Activated T-helper 1 cell treated with anti-CD3 and anti-CD28 coated beads, Interleukin-12 subunit alpha, Interleukin-12 subunit beta, Interleukin-2, Interleukin-4 antibody, amounts not matched to agents 30 ng/mL and 10 ng/mL and 1 ng/mL, durations not matched to agents 14 hours and 24 hours and 36 hours (primary cell): ENCODE results near the gene ZNF609. TPM values are rescaled to one million over a fixed set of nuclear protein-coding genes. Genes with fewer than 3 reads are reported as not detected.
"Not testable (repeated sequence)": the region's sequence is repeated elsewhere in the genome, so short reads cannot be mapped to it uniquely, and the experiment has no call there.

Experiments
- DNase-seq: peaks from one replicate; pipeline ENCODE4 v3.0.0; 2021; ENCODE audit warnings: low spot score
- H3K27ac Mint-ChIP-seq: one replicate; pipeline ENCODE4 v1.8.0; 2021; ENCODE audit warnings: mild to moderate bottlenecking, mixed read lengths
- H3K27me3 Mint-ChIP-seq: one replicate; pipeline ENCODE4 v1.8.0; 2022; ENCODE audit warnings: mild to moderate bottlenecking, moderate library complexity, mixed read lengths; ENCODE audit not compliant: insufficient read depth
- H3K36me3 Mint-ChIP-seq: one replicate; pipeline ENCODE4 v1.8.0; 2021; ENCODE audit warnings: low read depth, mixed read lengths
- H3K4me1 Mint-ChIP-seq: one replicate; pipeline ENCODE4 v1.8.0; 2021; ENCODE audit warnings: low read depth, mixed read lengths
- H3K4me3 Mint-ChIP-seq: one replicate; pipeline ENCODE4 v1.8.0; 2021; ENCODE audit warnings: mild to moderate bottlenecking, moderate library complexity, mixed read lengths
- H3K9me3 Mint-ChIP-seq: one replicate; pipeline ENCODE4 v1.8.0; 2021; ENCODE audit warnings: mixed read lengths
- intact Hi-C: fragments of 100-400 bp; cut with micrococcal nuclease; formaldehyde crosslinking; loops from one replicate; pipeline ENCODE4 v1.15.1; 2024
- total RNA-seq: library from RNA; stranded (reverse); gene quantifications from 2 replicates; pipeline ENCODE4 v1.2.3, GENCODE V29; 2022

ZNF609 gene
- total RNA-seq, 1 donor from 2014 or later = 65.4 TPM

DNA sequence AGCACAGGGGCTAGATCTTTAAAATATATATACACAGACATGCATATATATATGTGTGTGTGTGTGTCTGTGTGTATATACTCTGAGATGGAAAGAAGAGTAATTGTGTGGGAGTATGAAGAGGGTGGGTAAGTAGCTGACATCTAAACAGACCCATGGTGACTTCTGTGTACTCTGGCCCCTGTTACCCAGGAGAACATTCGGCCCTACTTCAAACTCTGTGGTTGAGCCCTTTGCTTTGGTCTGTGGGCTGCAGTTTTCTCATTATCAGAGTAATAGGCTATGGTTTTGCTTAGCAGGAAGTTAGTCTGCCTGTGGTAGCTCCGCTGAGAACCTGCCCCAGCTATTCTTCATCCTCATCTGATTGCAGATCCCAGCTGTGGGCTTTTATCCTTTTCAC is 173.6 kb downstream of the ZNF609 start:
- no peaks in the 10 kb centered on the region for H3K27me3 Mint-ChIP-seq
- H3K36me3 Mint-ChIP-seq = peaks cover 19% of the 10 kb centered on the region
- H3K27ac Mint-ChIP-seq = peak overlapping the region; percentile 80
- peaks cover 43% of the 10 kb centered on the region for H3K4me1 Mint-ChIP-seq
- peaks cover 11% of the 10 kb centered on the region for H3K9me3 Mint-ChIP-seq
- peak; percentile 35 for DNase-seq
- intact Hi-C loops = loop anchor here (1.0 to 2.0 kb wide), 3 partner anchors 11 to 173 kb away; no protein-coding TSS in a partner anchor
- peak overlapping the region; percentile 42 for H3K4me3 Mint-ChIP-seq

DNA sequence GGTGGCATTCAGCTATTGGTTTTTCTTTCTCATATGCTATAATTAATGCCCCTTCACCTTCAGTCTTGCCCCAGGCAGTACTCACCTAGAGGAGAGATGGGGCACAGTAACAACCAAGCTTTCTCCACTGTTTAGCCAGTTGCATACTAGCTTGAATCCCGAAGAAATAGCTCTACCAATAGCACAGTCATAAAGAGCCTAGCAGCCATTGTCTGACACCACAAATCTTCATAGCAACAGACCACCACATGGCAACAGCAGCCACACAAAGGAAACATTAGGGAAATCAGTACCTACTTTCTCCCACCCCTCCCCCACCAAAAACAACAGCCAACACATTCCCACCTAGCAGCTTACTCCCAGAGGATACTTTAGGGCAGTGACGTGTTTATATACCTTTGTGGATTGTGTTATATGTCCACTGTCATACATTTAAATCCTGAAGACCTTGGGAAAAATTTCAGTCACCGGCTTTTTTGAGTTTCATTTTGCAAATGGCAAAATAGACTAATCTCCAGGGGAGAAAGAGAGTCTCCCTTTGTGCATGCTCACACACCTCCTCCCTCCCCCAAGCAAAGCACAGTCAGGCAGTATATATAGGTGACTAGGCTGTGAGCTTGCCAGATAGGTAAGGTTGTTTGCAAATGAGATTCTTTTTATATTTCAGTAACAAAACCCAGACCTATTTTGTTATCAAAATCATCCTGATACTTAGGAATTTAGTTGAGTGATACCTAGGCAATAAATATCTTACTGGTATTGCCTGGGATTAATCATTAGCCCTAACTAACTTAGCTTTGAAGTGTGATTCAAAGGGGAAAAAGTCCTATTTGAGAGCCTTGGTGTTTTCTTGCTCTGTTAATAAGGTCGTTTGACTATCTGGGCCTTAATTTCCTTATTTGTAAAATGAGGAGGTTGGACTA is 174.5 kb downstream of the ZNF609 start:
- intact Hi-C loops = loop anchor here (1.0 to 2.0 kb wide), 3 partner anchors 12 to 174 kb away; no protein-coding TSS in a partner anchor
- peaks cover 11% of the 10 kb centered on the region for H3K9me3 Mint-ChIP-seq
- H3K36me3 Mint-ChIP-seq = peaks cover 21% of the 10 kb centered on the region
- peak overlapping the region; percentile 42 for H3K4me3 Mint-ChIP-seq
- DNase-seq = peak; percentile 41
- no peaks in the 10 kb centered on the region for H3K27me3 Mint-ChIP-seq
- H3K4me1 Mint-ChIP-seq = peaks cover 51% of the 10 kb centered on the region
- H3K27ac Mint-ChIP-seq = peak overlapping the region; percentile 80

DNA sequence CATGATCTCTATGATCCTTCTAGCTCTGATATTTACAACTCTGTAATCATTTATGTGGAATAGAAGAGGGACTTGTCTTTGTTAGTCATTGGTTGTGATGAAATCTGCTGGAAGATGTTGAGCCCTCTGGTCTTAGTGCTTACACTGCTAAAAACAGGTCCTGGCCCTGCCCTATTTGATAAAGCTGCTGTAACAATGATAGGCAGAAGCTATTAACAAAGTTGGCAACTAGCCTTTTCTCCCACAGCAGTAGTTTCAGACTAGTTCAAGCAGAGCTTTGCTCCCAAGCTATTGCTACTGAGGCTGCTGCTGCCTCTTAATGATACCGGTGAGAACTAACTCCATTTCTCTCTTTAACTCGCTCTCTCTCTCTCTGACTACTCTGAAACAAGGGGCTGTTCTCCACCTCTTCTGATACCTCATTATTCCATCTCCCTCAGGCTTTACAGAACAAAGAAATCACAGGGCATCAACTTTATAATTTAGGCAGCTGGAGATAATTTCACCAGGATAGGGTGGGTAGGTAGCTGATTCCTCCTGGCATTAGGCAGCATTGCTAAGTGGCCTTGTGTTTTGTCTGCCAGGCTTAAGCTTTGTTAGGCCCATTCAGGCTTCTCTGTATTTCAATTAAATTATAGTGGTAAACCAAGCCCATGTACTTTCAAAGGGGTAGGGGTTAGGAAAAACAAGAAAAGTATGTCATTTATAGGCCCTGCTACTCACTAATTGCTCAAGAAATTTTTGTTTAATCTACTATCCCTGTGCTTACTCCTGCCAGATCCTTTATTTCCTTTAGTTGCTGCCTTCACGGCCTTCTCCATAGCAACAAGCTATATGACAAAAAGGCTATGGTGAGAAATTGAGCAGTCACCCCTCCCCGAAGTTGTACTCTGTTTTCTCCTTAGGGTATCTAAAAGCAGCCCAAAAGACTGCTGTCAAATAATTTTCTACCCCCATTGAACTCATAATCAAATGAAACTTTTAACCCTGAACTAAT is 175.4 kb downstream of the ZNF609 start:
- Mint-ChIP-seq H3K27ac (no peak overlapping the region), H3K9me3 (peaks cover 11% of the 10 kb centered on the region), H3K36me3 (peaks cover 21% of the 10 kb centered on the region), H3K27me3 (no peaks in the 10 kb centered on the region), H3K4me1 (peaks cover 61% of the 10 kb centered on the region), H3K4me3 (no peak overlapping the region)
- no peak for DNase-seq
- intact Hi-C loops = loop anchor here (2.0 kb wide), 1 partner anchor 53 kb away; no protein-coding TSS in a partner anchor

DNA sequence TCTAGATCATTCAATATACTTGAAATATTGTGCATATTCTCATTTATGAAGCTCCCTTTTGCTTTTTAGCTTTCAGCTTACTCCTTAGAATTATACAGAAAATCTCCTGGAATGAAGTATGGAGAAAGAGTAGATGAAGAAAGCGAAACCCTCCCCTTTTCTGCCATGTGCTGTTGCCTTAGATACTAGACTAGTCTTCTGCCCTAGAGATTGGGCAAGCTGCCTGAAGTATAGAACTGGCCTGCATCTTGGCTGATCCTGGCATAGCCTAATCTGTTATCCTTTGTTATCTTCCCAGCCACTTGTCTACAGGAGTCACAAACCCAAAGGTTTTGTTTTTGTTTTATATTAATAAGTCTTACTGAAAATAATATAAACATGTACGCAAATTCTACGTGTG is 176.2 kb downstream of the ZNF609 start:
- Mint-ChIP-seq H3K36me3 (peaks cover 21% of the 10 kb centered on the region), H3K27ac (no peak overlapping the region), H3K27me3 (no peaks in the 10 kb centered on the region), H3K4me3 (no peak overlapping the region), H3K9me3 (peaks cover 11% of the 10 kb centered on the region), H3K4me1 (peaks cover 69% of the 10 kb centered on the region)
- intact Hi-C loops = no loop called here
- no peak for DNase-seq

DNA sequence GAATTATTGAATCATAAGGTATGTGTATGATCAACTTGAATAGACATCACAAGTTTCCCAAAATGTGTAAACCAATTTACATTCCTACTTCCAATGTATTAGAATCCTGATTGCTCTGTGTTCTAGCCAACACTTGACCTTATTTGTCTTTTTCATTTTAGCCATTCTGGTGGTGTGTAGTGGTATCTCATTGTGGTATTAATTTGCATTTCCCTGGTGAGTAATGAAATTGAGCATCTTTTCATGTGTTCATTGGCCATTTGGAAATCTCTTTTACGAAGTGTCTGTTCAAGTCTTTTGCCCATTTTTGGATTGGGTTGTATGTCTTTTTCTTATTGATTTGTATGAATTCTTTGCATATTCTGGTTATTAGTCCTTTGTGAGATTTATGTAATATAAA is 177.0 kb downstream of the ZNF609 start:
- H3K9me3 Mint-ChIP-seq = peaks cover 11% of the 10 kb centered on the region
- peaks cover 69% of the 10 kb centered on the region for H3K4me1 Mint-ChIP-seq
- no peaks in the 10 kb centered on the region for H3K27me3 Mint-ChIP-seq
- H3K36me3 Mint-ChIP-seq = peaks cover 21% of the 10 kb centered on the region
- H3K27ac Mint-ChIP-seq = no peak overlapping the region
- H3K4me3 Mint-ChIP-seq = no peak overlapping the region
- no peak for DNase-seq
- intact Hi-C loops = no loop called here

DNA sequence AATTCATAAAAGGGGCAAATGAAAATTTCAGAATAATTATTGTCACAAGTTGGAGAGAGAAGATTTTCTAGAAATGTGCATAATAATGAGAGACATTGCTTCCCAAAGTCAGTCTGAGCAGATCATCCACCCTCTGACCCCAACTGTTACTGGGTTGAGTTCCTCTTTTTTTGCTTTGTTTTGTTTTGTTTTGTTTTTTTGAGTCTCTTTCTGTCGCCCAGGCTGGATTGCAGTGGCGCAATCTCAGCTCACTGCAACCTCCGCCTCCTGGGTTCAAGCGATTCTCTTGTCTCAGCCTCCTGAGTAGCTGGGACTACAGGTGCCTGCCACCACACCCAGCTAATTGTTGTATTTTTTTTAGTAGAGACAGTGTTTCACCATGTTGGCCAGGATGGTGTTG is 179.4 kb downstream of the ZNF609 start:
- peaks cover 55% of the 10 kb centered on the region for H3K4me1 Mint-ChIP-seq
- H3K27ac Mint-ChIP-seq, intact Hi-C loops: not testable (repeated sequence)

DNA sequence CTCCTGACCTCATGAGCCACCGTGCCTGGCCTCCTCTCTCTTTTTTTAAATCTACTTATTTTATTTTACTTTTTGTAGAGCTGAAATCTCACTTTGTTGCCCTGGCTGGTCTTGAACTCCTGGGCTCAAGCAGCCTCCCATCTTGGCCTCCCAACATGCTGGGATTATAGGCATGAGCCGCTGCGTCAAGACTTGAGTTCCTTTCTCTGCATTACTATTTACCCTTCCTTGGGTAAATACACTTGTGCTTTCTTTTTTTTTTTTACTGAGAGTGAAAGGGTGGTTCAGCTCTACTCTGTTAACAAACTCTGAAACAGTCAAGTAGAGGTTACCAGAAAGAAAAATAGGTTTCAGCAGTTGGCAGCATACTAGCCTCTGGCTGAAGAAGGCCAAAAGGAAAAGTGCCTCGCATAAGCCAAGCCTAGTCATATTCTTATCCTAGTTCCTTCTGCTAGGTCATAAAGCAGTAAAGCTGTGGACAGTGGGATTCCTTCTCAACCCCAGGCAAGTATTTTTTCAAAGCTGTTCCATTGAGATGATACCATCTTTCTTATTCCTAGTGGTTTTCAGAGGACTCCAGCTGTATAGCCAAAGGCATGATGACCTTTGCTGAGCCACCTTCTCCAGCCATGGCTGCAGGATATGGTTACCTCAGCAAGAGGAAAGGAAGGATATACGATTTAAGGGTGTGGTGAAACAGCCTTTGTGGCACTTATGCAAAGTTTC is 179.9 kb downstream of the ZNF609 start:
- no peak for DNase-seq
- H3K27ac Mint-ChIP-seq = no peak overlapping the region
- H3K4me1 Mint-ChIP-seq = peaks cover 49% of the 10 kb centered on the region
- H3K4me3 Mint-ChIP-seq = no peak overlapping the region
- H3K36me3 Mint-ChIP-seq = peaks cover 25% of the 10 kb centered on the region
- intact Hi-C loops = no loop called here
- H3K9me3 Mint-ChIP-seq = peaks cover 11% of the 10 kb centered on the region
- no peaks in the 10 kb centered on the region for H3K27me3 Mint-ChIP-seq

More for the DNA sequence above, 179.4 kb downstream of the ZNF609 start:
- Mint-ChIP-seq H3K9me3 (peaks cover 11% of the 10 kb centered on the region), H3K36me3 (peaks cover 25% of the 10 kb centered on the region)
- H3K4me3 Mint-ChIP-seq, H3K27me3 Mint-ChIP-seq, DNase-seq: not testable (repeated sequence)

DNA sequence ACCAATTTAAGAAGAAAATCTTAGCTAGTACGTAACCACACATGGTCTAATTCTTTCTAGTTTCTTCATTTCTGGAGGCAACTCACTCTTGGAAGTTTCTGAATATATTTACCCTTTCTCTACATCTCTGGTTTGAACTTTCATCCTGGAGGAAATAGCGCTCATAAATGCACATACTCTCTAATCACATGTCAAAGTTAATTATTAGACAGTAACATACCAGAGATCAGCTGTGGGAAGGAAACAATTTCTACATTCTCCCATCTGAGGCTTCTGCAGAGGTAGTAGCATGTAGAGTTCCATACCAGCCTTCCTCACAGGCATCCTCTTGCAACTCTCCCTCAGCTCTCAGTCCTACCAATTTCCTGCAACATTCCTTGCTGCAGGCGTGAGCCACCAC is 182.5 kb downstream of the ZNF609 start:
- Mint-ChIP-seq H3K4me1 (peaks cover 27% of the 10 kb centered on the region), H3K36me3 (peaks cover 18% of the 10 kb centered on the region), H3K27me3 (no peaks in the 10 kb centered on the region), H3K4me3 (no peak overlapping the region), H3K9me3 (no peaks in the 10 kb centered on the region), H3K27ac (no peak overlapping the region)
- intact Hi-C loops = no loop called here
- no peak for DNase-seq

DNA sequence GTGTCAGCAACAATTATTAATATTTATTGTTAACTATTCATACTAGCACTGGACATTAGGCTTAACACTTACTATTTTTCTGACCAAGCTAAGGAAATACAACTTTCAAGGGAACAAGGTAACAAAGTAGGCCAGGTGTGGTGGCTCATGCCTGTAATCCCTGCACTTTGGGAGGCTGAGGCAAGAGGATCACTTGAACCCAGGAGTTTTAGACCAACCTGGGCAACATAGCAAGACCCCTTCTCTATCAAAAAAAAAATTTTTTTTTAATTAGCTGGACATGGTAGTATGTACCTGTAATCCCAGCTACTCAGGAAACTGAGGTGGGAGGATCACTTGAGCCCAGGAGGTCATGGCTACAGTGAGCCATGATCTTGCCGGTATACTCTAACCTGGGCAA is 183.3 kb downstream of the ZNF609 start:
- H3K4me1 Mint-ChIP-seq = peaks cover 32% of the 10 kb centered on the region
- intact Hi-C loops = no loop called here
- no peaks in the 10 kb centered on the region for H3K27me3 Mint-ChIP-seq
- no peak overlapping the region for H3K27ac Mint-ChIP-seq
- H3K9me3 Mint-ChIP-seq = no peaks in the 10 kb centered on the region
- DNase-seq = no peak
- H3K4me3 Mint-ChIP-seq = no peak overlapping the region
- H3K36me3 Mint-ChIP-seq = peaks cover 14% of the 10 kb centered on the region

DNA sequence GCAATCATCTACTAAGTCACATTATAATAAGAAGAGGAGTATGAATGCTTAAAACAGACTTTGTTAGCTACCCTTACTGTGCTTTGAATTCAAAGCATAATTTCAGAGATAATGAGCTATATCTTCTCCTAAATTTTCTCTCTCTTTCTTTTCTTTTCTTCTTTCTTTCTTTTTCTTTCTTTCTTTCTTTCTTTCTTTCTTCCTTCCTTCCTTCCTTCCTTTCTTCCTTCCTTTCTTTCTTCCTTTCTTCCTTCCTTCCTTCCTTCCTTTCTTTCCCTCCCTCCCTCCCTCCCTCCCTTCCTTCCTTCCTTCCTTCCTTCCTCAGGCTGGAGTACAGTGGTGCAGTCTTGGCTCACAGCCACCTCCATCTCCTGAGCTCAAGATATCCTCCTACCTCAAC is 184.4 kb downstream of the ZNF609 start:
- H3K27me3 Mint-ChIP-seq, H3K9me3 Mint-ChIP-seq, intact Hi-C loops, DNase-seq, H3K4me3 Mint-ChIP-seq, H3K27ac Mint-ChIP-seq: not testable (repeated sequence)
- Mint-ChIP-seq H3K36me3 (peaks cover 11% of the 10 kb centered on the region), H3K4me1 (peaks cover 31% of the 10 kb centered on the region)

DNA sequence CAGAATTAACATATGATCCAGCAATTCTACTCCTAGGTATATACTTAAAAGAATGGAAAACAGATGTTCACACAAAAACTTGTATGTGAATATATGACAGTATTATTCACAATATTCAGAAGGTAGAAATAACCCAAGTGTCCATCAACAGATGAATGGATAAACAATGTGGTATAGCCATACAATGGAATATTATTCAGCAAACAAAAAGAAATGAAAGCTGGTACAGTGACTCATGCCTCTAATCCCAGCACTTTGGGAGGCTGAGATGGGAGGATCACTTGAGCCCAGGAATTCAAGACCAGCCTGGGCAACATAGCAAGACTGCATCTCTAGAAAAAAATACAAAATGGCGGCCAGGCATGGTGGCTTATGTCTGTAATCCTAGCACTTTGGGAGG is 185.6 kb downstream of the ZNF609 start:
- Mint-ChIP-seq H3K27ac (no peak overlapping the region), H3K27me3 (no peaks in the 10 kb centered on the region), H3K4me3 (no peak overlapping the region), H3K36me3 (peaks cover 11% of the 10 kb centered on the region), H3K9me3 (no peaks in the 10 kb centered on the region), H3K4me1 (peaks cover 23% of the 10 kb centered on the region)
- intact Hi-C loops = no loop called here
- no peak for DNase-seq

DNA sequence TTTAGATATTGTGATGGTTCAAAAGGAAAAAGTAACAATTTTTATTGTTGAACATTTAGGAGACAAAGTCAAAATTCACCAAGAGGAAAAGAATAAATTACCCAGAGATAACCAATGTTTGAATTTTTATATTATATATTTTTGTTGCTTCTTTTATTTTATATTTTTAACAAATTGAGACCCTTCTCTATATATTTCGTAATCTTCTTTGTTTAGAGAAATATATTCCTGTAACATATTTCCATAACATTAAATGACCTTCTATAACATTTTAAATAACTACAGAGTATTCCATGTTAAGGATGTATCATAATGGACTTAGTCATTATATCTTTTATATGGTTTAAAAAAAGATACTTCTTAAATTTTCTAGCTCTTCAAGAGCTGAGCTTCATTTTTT is 187.0 kb downstream of the ZNF609 start:
- Mint-ChIP-seq H3K27me3 (no peaks in the 10 kb centered on the region), H3K36me3 (peaks cover 11% of the 10 kb centered on the region), H3K4me1 (peaks cover 26% of the 10 kb centered on the region), H3K4me3 (no peak overlapping the region), H3K27ac (no peak overlapping the region), H3K9me3 (no peaks in the 10 kb centered on the region)
- intact Hi-C loops = no loop called here
- DNase-seq = no peak
